HepG2 (cell line): ENCODE results near the gene GRK5. TPM values are rescaled to one million over a fixed set of nuclear protein-coding genes. Genes with fewer than 3 reads are reported as not detected.
A peak's percentile ranks its signal among the peaks of the same experiment; 100 is the strongest.

ENCODE experiments used
- DNMT3B ChIP-seq: conservative IDR thresholded peaks from 2 replicates; pipeline ENCODE4 v1.6.1; 2016; ENCODE audit warnings: missing biosample characterization, control low read depth
- ERF ChIP-seq: IDR thresholded peaks from 2 replicates; pipeline ENCODE4 v1.6.1; 2018; ENCODE audit warnings: missing biosample characterization, missing genetic modification reagents
- FLYWCH1 ChIP-seq: sonication (generic); formaldehyde crosslinking; IDR thresholded peaks from 2 replicates; pipeline ENCODE4 v1.8.1; 2023; ENCODE audit warnings: mild to moderate bottlenecking, missing genetic modification reagents
- GMEB1 ChIP-seq: sonication (generic); formaldehyde crosslinking; IDR thresholded peaks from 2 replicates; pipeline ENCODE4 v1.5.1; 2020; ENCODE audit warnings: missing genetic modification reagents, mild to moderate bottlenecking, borderline replicate concordance
- GTF3A ChIP-seq: sonication (generic); formaldehyde crosslinking; conservative IDR thresholded peaks from 2 replicates; pipeline ENCODE4 v1.4.0; 2020; ENCODE audit warnings: mild to moderate bottlenecking, missing genetic modification reagents
- HMG20B ChIP-seq: conservative IDR thresholded peaks from 2 replicates; pipeline ENCODE4 v1.6.1; 2016; ENCODE audit warnings: missing genetic modification reagents, missing compliant biosample characterization
- MXD1 ChIP-seq: sonication (generic); formaldehyde crosslinking; IDR thresholded peaks from 2 replicates; pipeline ENCODE4 v1.4.0; 2020; ENCODE audit warnings: mild to moderate bottlenecking, missing genetic modification reagents
- NCOA5 ChIP-seq: sonication (generic); formaldehyde crosslinking; IDR thresholded peaks from 2 replicates; pipeline ENCODE4 v1.4.0; 2020; ENCODE audit warnings: missing genetic modification reagents
- NFE2 ChIP-seq: sonication (generic); formaldehyde crosslinking; IDR thresholded peaks from 2 replicates; pipeline ENCODE4 v1.4.0; 2020; ENCODE audit warnings: missing genetic modification reagents
- PLRG1 ChIP-seq: fragments of 450-650 bp; conservative IDR thresholded peaks from 2 replicates; pipeline ENCODE4 v1.6.1; 2016
- RORA ChIP-seq: sonication (generic); formaldehyde crosslinking; IDR thresholded peaks from 2 replicates; pipeline ENCODE4 v1.5.0; 2020; ENCODE audit warnings: mild to moderate bottlenecking, missing genetic modification reagents, moderate library complexity
- ZBTB49 ChIP-seq: sonication (generic); formaldehyde crosslinking; IDR thresholded peaks from 2 replicates; pipeline ENCODE4 v1.4.0; 2020; ENCODE audit warnings: missing genetic modification reagents, borderline replicate concordance
- ZFP36 ChIP-seq: fragments of 150-350 bp; IDR thresholded peaks from 2 replicates; pipeline ENCODE4 v1.6.1; 2018; ENCODE audit warnings: borderline replicate concordance, low read length, low read depth; ENCODE audit not compliant: partially characterized antibody
- ZMYM2 ChIP-seq: sonication (generic); formaldehyde crosslinking; IDR thresholded peaks from 2 replicates; pipeline ENCODE4 v1.8.0; 2022; ENCODE audit warnings: mild to moderate bottlenecking, missing genetic modification reagents
- ZNF468 ChIP-seq: sonication (generic); formaldehyde crosslinking; IDR thresholded peaks from 2 replicates; pipeline ENCODE4 v1.8.0; 2022; ENCODE audit warnings: mild to moderate bottlenecking, moderate library complexity, missing genetic modification reagents
- ZNF713 ChIP-seq: sonication (generic); formaldehyde crosslinking; IDR thresholded peaks from 2 replicates; pipeline ENCODE4 v1.4.0; 2020; ENCODE audit warnings: mild to moderate bottlenecking, missing genetic modification reagents
- ZNF777 ChIP-seq: sonication (generic); formaldehyde crosslinking; IDR thresholded peaks from 2 replicates; pipeline ENCODE4 v1.4.0; 2020; ENCODE audit warnings: missing genetic modification reagents
- polyA plus RNA-seq, 8 experiments: library from polyadenylated mRNA; depleted of rRNA in 3 of 8; stranded (reverse) in 7 of 8; unstranded in 1 of 8; fragments of >200 nt; fragmentation: Illumina TruSeq in 4 of 8; extraction: Trizol in 4 of 8; gene quantifications; 2 replicates each; pipeline versions ENCODE4 v1.2.1 to v1.2.3, GENCODE V29; 2011 to 2016; ENCODE audit warnings: low read depth in 4 of 8, missing spikeins in 1 of 8, mixed read lengths in 1 of 8; ENCODE audit not compliant: insufficient read depth in 1 of 8
- total RNA-seq, 5 experiments: library from RNA; depleted of rRNA; stranded (reverse); fragments of >200 nt; fragmentation: Illumina TruSeq; extraction: Trizol; gene quantifications; 2 replicates each; pipeline ENCODE4 v1.2.3, GENCODE V29; 2016; ENCODE audit warnings: low read depth in 1 of 5
- TF ChIP-seq, protein P1 (sequence below): sonication (generic); formaldehyde crosslinking; IDR thresholded peaks from 2 replicates; pipeline ENCODE4 v1.5.1; 2020; ENCODE audit warnings: missing genetic modification reagents, mild to moderate bottlenecking, borderline replicate concordance
- TF ChIP-seq, protein P2 (sequence below): fragments of 450-650 bp; IDR thresholded peaks from 2 replicates; pipeline ENCODE4 v1.6.1; 2017; ENCODE audit warnings: mild to moderate bottlenecking

The GRK5 gene
- total and polyA plus RNA-seq, 2 of the 13 experiments (the other 11 are each of a cell fraction or from before 2014, with no cell fraction given): 10.4 to 12.6 TPM

DNA sequence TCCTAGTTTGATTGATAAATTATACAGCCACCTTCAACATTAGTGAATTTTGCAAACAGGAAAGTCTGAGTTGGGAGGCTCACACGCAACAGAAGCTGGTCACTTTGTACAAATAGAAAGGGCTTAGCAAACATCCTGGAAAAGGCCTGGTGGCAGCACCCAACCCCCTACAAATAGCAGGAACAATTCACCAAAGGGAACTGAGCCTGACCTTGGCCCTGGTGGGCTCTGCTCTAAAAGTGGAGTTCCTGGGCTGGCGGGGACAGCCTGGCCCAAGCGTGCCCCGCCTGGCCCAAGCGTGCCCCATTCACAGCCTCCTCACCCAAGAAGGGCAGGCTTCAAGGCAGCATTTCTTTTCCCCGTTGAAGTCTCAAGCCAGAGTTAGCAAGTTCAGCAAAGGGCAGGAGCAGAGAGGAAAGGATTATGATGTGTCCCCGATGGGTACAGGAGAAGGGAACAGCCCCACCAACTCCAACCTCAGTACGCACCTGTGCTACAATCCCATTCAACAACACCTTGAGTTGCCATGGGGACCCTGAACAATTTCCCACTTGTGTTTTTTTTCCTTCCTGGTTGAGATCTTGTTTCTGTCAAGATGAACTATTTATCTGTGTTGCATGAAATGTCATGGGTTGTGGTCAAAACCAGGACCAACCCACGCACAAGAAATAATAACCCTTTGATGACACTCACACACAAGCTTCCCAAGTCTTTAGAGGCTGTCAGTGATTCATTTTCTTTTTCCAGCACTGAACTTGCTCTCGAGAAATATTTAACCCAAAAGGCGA, 291.7 kb downstream of the GRK5 start (continued):
- TF ChIP-seq MXD1 (CRISPR knock-in tag) (no peak), NCOA5 (CRISPR knock-in tag) (no peak), HMG20B (CRISPR knock-in tag) (no peak), GMEB1 (CRISPR knock-in tag) (no peak), NFE2 (no peak), DNMT3B (CRISPR knock-in tag) (no peak), ERF (no peak), PLRG1 (no peak), RORA (CRISPR knock-in tag) (no peak), ZNF713 (CRISPR knock-in tag) (no peak), ZFP36 (no peak), GTF3A (no peak), ZNF777 (no peak), ZNF468 (CRISPR knock-in tag) (no peak), FLYWCH1 (CRISPR knock-in tag) (no peak), ZMYM2 (CRISPR knock-in tag) (peak; percentile 40; the same call in 1 of the 2 replicates), ZBTB49 (CRISPR knock-in tag) (no peak)
- TF ChIP-seq, protein P1, sequence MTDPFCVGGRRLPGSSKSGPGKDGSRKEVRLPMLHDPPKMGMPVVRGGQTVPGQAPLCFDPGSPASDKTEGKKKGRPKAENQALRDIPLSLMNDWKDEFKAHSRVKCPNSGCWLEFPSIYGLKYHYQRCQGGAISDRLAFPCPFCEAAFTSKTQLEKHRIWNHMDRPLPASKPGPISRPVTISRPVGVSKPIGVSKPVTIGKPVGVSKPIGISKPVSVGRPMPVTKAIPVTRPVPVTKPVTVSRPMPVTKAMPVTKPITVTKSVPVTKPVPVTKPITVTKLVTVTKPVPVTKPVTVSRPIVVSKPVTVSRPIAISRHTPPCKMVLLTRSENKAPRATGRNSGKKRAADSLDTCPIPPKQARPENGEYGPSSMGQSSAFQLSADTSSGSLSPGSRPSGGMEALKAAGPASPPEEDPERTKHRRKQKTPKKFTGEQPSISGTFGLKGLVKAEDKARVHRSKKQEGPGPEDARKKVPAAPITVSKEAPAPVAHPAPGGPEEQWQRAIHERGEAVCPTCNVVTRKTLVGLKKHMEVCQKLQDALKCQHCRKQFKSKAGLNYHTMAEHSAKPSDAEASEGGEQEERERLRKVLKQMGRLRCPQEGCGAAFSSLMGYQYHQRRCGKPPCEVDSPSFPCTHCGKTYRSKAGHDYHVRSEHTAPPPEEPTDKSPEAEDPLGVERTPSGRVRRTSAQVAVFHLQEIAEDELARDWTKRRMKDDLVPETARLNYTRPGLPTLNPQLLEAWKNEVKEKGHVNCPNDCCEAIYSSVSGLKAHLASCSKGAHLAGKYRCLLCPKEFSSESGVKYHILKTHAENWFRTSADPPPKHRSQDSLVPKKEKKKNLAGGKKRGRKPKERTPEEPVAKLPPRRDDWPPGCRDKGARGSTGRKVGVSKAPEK (CRISPR knock-in tag): no peak
- TF ChIP-seq, protein P2, sequence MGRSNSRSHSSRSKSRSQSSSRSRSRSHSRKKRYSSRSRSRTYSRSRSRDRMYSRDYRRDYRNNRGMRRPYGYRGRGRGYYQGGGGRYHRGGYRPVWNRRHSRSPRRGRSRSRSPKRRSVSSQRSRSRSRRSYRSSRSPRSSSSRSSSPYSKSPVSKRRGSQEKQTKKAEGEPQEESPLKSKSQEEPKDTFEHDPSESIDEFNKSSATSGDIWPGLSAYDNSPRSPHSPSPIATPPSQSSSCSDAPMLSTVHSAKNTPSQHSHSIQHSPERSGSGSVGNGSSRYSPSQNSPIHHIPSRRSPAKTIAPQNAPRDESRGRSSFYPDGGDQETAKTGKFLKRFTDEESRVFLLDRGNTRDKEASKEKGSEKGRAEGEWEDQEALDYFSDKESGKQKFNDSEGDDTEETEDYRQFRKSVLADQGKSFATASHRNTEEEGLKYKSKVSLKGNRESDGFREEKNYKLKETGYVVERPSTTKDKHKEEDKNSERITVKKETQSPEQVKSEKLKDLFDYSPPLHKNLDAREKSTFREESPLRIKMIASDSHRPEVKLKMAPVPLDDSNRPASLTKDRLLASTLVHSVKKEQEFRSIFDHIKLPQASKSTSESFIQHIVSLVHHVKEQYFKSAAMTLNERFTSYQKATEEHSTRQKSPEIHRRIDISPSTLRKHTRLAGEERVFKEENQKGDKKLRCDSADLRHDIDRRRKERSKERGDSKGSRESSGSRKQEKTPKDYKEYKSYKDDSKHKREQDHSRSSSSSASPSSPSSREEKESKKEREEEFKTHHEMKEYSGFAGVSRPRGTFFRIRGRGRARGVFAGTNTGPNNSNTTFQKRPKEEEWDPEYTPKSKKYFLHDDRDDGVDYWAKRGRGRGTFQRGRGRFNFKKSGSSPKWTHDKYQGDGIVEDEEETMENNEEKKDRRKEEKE: no peak
